Esophagus muscularis mucosa (tissue), 4 donors: ENCODE measurements around the gene ST7. TPM values are rescaled to one million over a fixed set of nuclear protein-coding genes. Genes with fewer than 3 reads are reported as not detected.
"Not testable (repeated sequence)": the region's sequence is repeated elsewhere in the genome, so short reads cannot be mapped to it uniquely, and the experiment has no call there.

Experiments used
- DNase-seq: peaks from one replicate; pipeline ENCODE4 v3.0.0-alpha.2; 2017; ENCODE audit errors: extremely low spot score
- H3K27ac ChIP-seq, 4 donors: fragments of 200-600 bp; sonication (generic); replicated peaks in 1 of 4; 1 replicate in 3 of 4; 2 replicates in 1 of 4; pipeline ENCODE4 v1.5.1; 2016 to 2019; ENCODE audit warnings: mild to moderate bottlenecking in 1 of 4
- H3K27me3 ChIP-seq, 4 donors: fragments of 200-600 bp; sonication (generic); one replicate each; pipeline versions ENCODE4 v1.5.1 to v1.6.0; 2016 to 2019
- H3K36me3 ChIP-seq, 4 donors: fragments of 200-600 bp; sonication (generic); one replicate each; pipeline ENCODE4 v1.5.1; 2016 to 2019
- H3K4me1 ChIP-seq, 4 donors: fragments of 200-600 bp; sonication (generic); one replicate each; pipeline ENCODE4 v1.5.1; 2016 to 2019
- H3K4me3 ChIP-seq, 4 donors: fragments of 200-600 bp; sonication (generic); 1 replicate in 2 of 4; 2 replicates in 2 of 4; pipeline ENCODE4 v1.5.1; 2016 to 2019; ENCODE audit warnings: mild to moderate bottlenecking in 4 of 4, moderate library complexity in 1 of 4
- H3K9me3 ChIP-seq, 4 donors: fragments of 200-600 bp; sonication (generic); 1 replicate in 3 of 4; 2 replicates in 1 of 4; pipeline ENCODE4 v1.5.1; 2016 to 2019
- EP300 ChIP-seq: sonication (generic); formaldehyde crosslinking; IDR thresholded peaks from one replicate; pipeline ENCODE4 v1.6.1; 2017; ENCODE audit warnings: antibody characterized with exemption
- POLR2A ChIP-seq: fragments of 450-650 bp; IDR thresholded peaks from one replicate; pipeline ENCODE4 v1.6.1; 2017; ENCODE audit warnings: antibody characterized with exemption, moderate library complexity, mild to moderate bottlenecking, low read depth
- POLR2AphosphoS5 ChIP-seq, 2 donors: sonication (generic); formaldehyde crosslinking; IDR thresholded peaks; one replicate each; pipeline ENCODE4 v1.6.1; 2017; ENCODE audit warnings: antibody characterized with exemption in 2 of 2
- WGBS: methylation state at CpG from one replicate; pipeline ENCODE4 v1.1.5; 2018; 5-methylcytosine and 5-hydroxymethylcytosine counted together
- intact Hi-C: fragments of 100-400 bp; cut with DNase I; formaldehyde crosslinking; loops from one replicate; pipeline ENCODE4 v1.15.1; 2023
- total RNA-seq, 4 donors: library from RNA; depleted of rRNA; stranded (reverse); fragments of >200 nt; gene quantifications; one replicate each; pipeline versions ENCODE4 v1.1.0 to v1.2.1, GENCODE V29; 2016
- TF ChIP-seq, protein P1 (sequence below), 3 experiments: fragments of 200-600 bp in 2 of 3; fragments of 450-650 bp in 1 of 3; sonication (generic) in 2 of 3; IDR thresholded peaks; one replicate each; pipeline ENCODE4 v1.5.1; 2017 to 2019; ENCODE audit warnings: antibody characterized with exemption in 3 of 3, mild to moderate bottlenecking in 2 of 3, moderate library complexity in 1 of 3

ST7 gene
- total RNA-seq, 4 donors from 2014 or later = 16.9 to 22.0 (median 18.2) TPM

DNA sequence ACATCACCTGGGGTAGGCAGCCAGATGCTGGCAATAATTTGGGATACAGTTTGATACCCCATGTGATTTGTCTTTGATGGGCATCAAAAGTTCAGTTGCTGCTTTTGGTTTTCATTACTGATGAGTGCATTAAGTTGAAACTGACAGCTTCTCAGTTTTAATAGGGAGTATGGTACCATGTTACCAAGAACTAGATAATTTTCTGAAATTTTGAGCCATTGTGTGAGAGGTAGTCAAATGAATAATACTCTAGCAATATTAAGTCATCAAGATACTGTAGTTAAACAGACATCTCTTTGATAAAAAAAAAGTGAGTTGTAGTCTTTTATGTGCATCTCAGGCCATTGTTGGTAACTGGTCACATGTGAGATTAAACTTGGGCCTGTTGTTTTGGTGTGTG is 71.5 kb downstream of the ST7 start:
- H3K4me1 ChIP-seq = peaks cover 20 to 32% (median 28%) of the 10 kb centered on the region in 4 donors
- intact Hi-C loops = no loop called here
- peaks cover 0 to 3% (median 0%) of the 10 kb centered on the region in 4 donors for H3K9me3 ChIP-seq
- no peak for DNase-seq
- no peaks in the 10 kb centered on the region for H3K36me3 ChIP-seq
- no peaks in the 10 kb centered on the region for H3K27me3 ChIP-seq
- no peak for TF ChIP-seq EP300
- H3K27ac ChIP-seq = no peak overlapping the region
- H3K4me3 ChIP-seq = no peak overlapping the region

- TF ChIP-seq POLR2A (no peak), EP300 (no peak), POLR2AphosphoS5 (IDR thresholded peaks at IDR 0.05) (no peak)
- TF ChIP-seq, protein P1, sequence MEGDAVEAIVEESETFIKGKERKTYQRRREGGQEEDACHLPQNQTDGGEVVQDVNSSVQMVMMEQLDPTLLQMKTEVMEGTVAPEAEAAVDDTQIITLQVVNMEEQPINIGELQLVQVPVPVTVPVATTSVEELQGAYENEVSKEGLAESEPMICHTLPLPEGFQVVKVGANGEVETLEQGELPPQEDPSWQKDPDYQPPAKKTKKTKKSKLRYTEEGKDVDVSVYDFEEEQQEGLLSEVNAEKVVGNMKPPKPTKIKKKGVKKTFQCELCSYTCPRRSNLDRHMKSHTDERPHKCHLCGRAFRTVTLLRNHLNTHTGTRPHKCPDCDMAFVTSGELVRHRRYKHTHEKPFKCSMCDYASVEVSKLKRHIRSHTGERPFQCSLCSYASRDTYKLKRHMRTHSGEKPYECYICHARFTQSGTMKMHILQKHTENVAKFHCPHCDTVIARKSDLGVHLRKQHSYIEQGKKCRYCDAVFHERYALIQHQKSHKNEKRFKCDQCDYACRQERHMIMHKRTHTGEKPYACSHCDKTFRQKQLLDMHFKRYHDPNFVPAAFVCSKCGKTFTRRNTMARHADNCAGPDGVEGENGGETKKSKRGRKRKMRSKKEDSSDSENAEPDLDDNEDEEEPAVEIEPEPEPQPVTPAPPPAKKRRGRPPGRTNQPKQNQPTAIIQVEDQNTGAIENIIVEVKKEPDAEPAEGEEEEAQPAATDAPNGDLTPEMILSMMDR (IDR thresholded peaks at IDR 0.05) = no peak
- intact Hi-C loops = no loop called here
- H3K4me1 ChIP-seq = peaks cover 10 to 21% (median 18%) of the 10 kb centered on the region in 4 donors
These were observed 72.6 kb downstream of the ST7 start for GRCh38 chr7:117025891-117026290.

DNA sequence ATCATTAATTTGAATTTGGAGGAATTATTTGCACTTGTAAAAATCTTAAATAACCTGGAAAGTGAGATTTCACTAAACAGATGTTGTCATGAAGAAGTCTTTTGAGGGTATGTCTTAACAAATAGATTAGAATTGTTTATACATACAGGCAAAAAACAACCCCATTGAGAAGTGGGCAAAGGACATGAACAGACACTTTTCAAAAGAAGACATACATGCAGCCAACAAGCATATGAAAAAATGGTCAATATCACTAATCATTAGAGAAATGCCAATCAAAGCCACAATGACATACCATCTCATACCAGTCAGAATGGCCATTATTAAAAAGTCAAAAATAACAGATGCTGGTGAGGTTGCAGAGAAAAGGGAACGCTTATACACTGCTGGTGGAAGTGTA is 77.0 kb downstream of the ST7 start:
- H3K9me3 ChIP-seq, H3K4me3 ChIP-seq, H3K36me3 ChIP-seq, H3K27ac ChIP-seq, intact Hi-C loops, DNase-seq, H3K27me3 ChIP-seq: not testable (repeated sequence)
- 100% methylated on average over 1 of the region's 1 CpG for WGBS
- peaks cover 7 to 14% (median 9%) of the 10 kb centered on the region in 4 donors for H3K4me1 ChIP-seq

More at GRCh38 chr7:117025891-117026290, 72.6 kb downstream of the ST7 start:
- peaks cover 0 to 3% (median 0%) of the 10 kb centered on the region in 4 donors for H3K9me3 ChIP-seq
- no peak overlapping the region for H3K27ac ChIP-seq
- no peak overlapping the region for H3K4me3 ChIP-seq
- no peak for DNase-seq
- no peaks in the 10 kb centered on the region for H3K36me3 ChIP-seq
- H3K27me3 ChIP-seq = no peaks in the 10 kb centered on the region

DNA sequence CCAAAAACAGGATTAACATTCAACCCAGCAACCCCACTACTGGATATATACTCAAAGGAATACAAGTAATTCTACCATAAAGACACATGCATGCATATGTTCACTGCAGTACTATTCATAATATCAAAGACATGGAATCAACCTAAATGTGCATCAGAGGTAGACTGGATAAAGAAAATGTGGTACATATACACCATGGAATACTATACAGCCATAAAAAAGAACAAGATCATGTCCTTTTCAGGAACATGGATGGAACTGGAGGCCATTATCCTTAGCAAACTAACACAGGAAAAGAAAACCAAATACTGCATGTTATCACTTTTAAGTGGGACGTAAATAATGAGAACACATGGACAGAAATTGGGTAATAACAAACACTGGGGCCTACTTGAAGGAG is 77.5 kb downstream of the ST7 start:
- WGBS = 0% methylated on average over 1 of the region's 1 CpG

GRCh38 chr7:117032810-117033209 is 79.5 kb downstream of the ST7 start:
- no peak overlapping the region for H3K4me3 ChIP-seq
- peaks cover 14 to 33% (median 23%) of the 10 kb centered on the region in 4 donors for H3K4me1 ChIP-seq
- TF ChIP-seq, protein P1 (IDR thresholded peaks at IDR 0.05) = no peak
- TF ChIP-seq EP300 = no peak
- no peak for TF ChIP-seq POLR2AphosphoS5 (IDR thresholded peaks at IDR 0.05)
- no peak for TF ChIP-seq POLR2A
- no peak for DNase-seq
- H3K36me3 ChIP-seq = no peaks in the 10 kb centered on the region
- 81% methylated on average over 1 of the region's 1 CpG for WGBS
- H3K9me3 ChIP-seq = peaks cover 0 to 3% (median 0%) of the 10 kb centered on the region in 4 donors
- H3K27me3 ChIP-seq = no peaks in the 10 kb centered on the region
- H3K27ac ChIP-seq = no peak overlapping the region
- intact Hi-C loops = no loop called here

More for the DNA sequence above, 77.5 kb downstream of the ST7 start:
- H3K9me3 ChIP-seq, H3K4me3 ChIP-seq, H3K27ac ChIP-seq, H3K36me3 ChIP-seq, H3K27me3 ChIP-seq, DNase-seq, intact Hi-C loops: not testable (repeated sequence)
- peaks cover 12 to 19% (median 13%) of the 10 kb centered on the region in 4 donors for H3K4me1 ChIP-seq

DNA sequence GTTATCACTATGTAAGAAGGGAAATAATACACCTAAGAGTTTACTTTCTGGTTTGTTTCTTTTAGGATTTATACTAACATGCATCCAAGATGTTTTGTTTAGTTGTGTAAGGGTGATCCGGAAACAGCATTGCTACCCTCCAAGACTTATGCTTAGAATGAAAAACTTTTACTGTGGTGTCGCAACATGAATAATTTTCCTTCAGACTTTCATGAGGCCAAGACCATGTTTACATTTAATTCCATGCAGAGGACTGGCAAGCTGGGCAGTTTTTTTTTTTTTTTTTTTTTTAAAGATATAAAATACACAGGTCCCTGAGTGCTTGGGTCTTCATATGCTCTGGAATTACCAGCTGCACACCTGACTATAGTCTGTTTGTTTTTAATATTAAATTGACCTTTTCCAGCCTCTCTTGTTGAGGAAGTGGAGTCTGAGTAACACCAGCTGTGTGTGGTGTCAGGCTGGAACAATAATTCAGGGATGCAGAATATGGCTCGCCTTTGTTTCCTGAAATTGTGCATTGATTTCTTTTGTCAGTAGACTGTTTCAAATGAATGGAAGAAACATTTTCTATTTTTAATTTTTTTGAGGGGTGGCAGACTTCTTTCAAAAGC is 81.7 kb downstream of the ST7 start:
- Histone ChIP-seq H3K27me3 (no peaks in the 10 kb centered on the region), H3K4me3 (no peak overlapping the region), H3K36me3 (no peaks in the 10 kb centered on the region), H3K4me1 (peaks cover 14 to 33% (median 23%) of the 10 kb centered on the region in 4 donors), H3K9me3 (no peaks in the 10 kb centered on the region), H3K27ac (no peak overlapping the region)
- intact Hi-C loops = no loop called here
- DNase-seq = no peak
- 25% methylated on average over 3 of the region's 3 CpGs for WGBS
- TF ChIP-seq POLR2AphosphoS5 (IDR thresholded peaks at IDR 0.05) (no peak), EP300 (no peak), POLR2A (no peak)
- TF ChIP-seq, protein P1 (IDR thresholded peaks at IDR 0.05) = no peak
